Stomach (tissue), 9 donors: ENCODE measurements around the gene KRT74. TPM values are rescaled to one million over a fixed set of nuclear protein-coding genes. Genes with fewer than 3 reads are reported as not detected.

Source experiments
- DNase-seq, 2 donors: peaks; one replicate each; pipeline versions ENCODE4 v3.0.0 to v3.0.0-alpha.2; 2013 to 2019
- H3K27ac ChIP-seq, 5 donors: fragments of 200-600 bp in 4 of 5; sonication (generic) in 4 of 5; one replicate each; pipeline ENCODE4 v1.5.1; 2013 to 2019; ENCODE audit warnings: mild to moderate bottlenecking in 1 of 5, moderate library complexity in 1 of 5
- H3K27me3 ChIP-seq, 3 donors: fragments of 200-600 bp; sonication (generic); one replicate each; pipeline ENCODE4 v1.5.1; 2017 to 2019; ENCODE audit warnings: mixed run types in 1 of 3
- H3K36me3 ChIP-seq, 4 donors: fragments of 200-600 bp; sonication (generic); 1 replicate in 3 of 4; 2 replicates in 1 of 4; pipeline ENCODE4 v1.5.1; 2016 to 2019
- H3K4me1 ChIP-seq, 4 donors: fragments of 200-600 bp; sonication (generic); one replicate each; pipeline ENCODE4 v1.5.1; 2016 to 2019
- H3K4me3 ChIP-seq, 4 donors: fragments of 200-600 bp; sonication (generic) in 3 of 4; one replicate each; pipeline ENCODE4 v1.5.1; 2016 to 2019; ENCODE audit warnings: mild to moderate bottlenecking in 1 of 4
- H3K9me3 ChIP-seq, 4 donors: fragments of 200-600 bp; sonication (generic); one replicate each; pipeline ENCODE4 v1.5.1; 2016 to 2019
- CTCF ChIP-seq, 7 experiments: fragments of 450-650 bp in 4 of 7; fragments of 200-600 bp in 3 of 7; sonication (generic) in 3 of 7; IDR thresholded peaks; one replicate each; pipeline ENCODE4 v1.5.1; 2016 to 2019; ENCODE audit warnings: antibody characterized with exemption in 7 of 7, control low read depth in 2 of 7, mild to moderate bottlenecking in 1 of 7
- EP300 ChIP-seq: sonication (generic); formaldehyde crosslinking; IDR thresholded peaks from one replicate; pipeline ENCODE4 v1.6.1; 2017; ENCODE audit warnings: antibody characterized with exemption
- POLR2A ChIP-seq, 4 donors: fragments of 450-650 bp; IDR thresholded peaks; one replicate each; pipeline ENCODE4 v1.6.1; 2016; ENCODE audit warnings: antibody characterized with exemption in 4 of 4, control low read depth in 2 of 4, mild to moderate bottlenecking in 1 of 4, moderate library complexity in 1 of 4
- POLR2AphosphoS5 ChIP-seq, 3 donors: sonication (generic); formaldehyde crosslinking; IDR thresholded peaks; one replicate each; pipeline ENCODE4 v1.6.1; 2016; ENCODE audit warnings: antibody characterized with exemption in 3 of 3
- WGBS, 5 donors: extraction: QIAGEN DNeasy Blood & Tissue Kit in 3 of 5; methylation state at CpG; one replicate each; pipeline versions ENCODE4 v1.1.5 to v1.1.7; 2013 to 2018; 5-methylcytosine and 5-hydroxymethylcytosine counted together
- intact Hi-C: fragments of 100-400 bp; cut with DNase I; formaldehyde crosslinking; loops from one replicate; pipeline ENCODE4 v1.15.1; 2023; ENCODE audit warnings: low total_unique reads
- polyA plus RNA-seq, 3 donors: library from polyadenylated mRNA; stranded (reverse); fragments of 200-250 nt; gene quantifications; one replicate each; pipeline ENCODE4 v1.2.3, GENCODE V29; 2013
- total RNA-seq, 5 donors: library from RNA; depleted of rRNA; stranded (reverse); fragments of >200 nt; gene quantifications; one replicate each; pipeline versions ENCODE4 v1.1.0 to v1.2.3, GENCODE V29; 2014 to 2016
- donor health status: healthy with polysubstance abuse.
- donor health status: Bipolar disorder and iron deficiency.
- donor health status: healthy.

Gene KRT74
- total and polyA plus RNA-seq, 8 donors = 0.08 TPM; not detected in 7

DNA sequence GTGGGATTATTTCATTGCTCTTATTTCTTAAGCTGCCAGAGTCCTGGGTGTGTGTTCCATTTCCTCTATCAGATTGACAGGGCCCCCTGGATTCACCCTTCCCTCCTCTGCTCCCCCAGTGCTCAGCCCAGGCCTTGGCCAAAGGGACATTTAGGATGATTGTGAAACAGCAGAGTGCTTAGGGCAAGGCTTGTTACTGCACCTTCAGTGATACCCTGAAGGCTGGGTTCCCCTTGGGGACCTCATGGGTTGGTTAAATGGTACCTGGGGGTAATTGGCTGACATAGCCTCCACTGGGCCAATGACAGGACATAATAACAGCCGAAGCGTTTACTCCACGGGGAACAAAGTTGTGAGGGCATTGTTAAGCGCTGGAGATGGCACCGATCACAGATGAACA, 28.9 kb upstream of the KRT74 start:
- Histone ChIP-seq H3K36me3 (no peaks in the 10 kb centered on the region), H3K27me3 (peaks cover 0 to 71% (median 23%) of the 10 kb centered on the region in 3 donors), H3K9me3 (no peaks in the 10 kb centered on the region), H3K4me1 (peaks cover 0 to 5% (median 0%) of the 10 kb centered on the region in 4 donors), H3K4me3 (no peak overlapping the region), H3K27ac (no peak overlapping the region)
- intact Hi-C loops = no loop called here
- DNase-seq = no peak
- WGBS, 5 donors = 85 to 99% (median 92%) methylated on average over 5 of the region's 5 CpGs
- TF ChIP-seq POLR2AphosphoS5 (IDR thresholded peaks at IDR 0.05) (no peak), EP300 (no peak), CTCF (IDR thresholded peaks at IDR 0.05) (no peak), POLR2A (IDR thresholded peaks at IDR 0.05) (no peak)

DNA sequence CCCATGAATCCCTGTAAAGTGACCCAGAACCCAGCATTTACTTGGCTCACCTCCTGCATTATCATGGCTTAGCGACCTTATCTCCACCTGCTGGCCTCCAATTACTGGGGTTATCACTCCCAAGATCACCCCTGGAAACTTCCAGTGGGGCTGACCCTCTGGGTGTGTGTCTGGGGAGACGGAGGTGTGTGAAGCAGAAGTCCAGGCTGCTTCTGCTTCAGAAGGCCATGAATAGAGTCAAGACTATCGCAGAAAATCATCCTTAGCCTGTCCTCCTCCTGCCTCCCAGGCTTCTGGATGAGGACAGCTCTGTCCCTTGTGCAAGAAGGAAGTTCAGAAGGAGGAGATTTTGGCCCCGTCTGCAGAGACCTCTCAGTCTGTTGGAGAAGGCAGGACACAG, 28.0 kb upstream of the KRT74 start:
- peaks cover 0 to 5% (median 0%) of the 10 kb centered on the region in 4 donors for H3K4me1 ChIP-seq
- DNase-seq = no peak
- H3K4me3 ChIP-seq = no peak overlapping the region
- H3K27me3 ChIP-seq = peaks cover 0 to 71% (median 23%) of the 10 kb centered on the region in 3 donors
- TF ChIP-seq CTCF (IDR thresholded peaks at IDR 0.05) = no peak
- no peak for TF ChIP-seq POLR2A (IDR thresholded peaks at IDR 0.05)
- TF ChIP-seq EP300 = no peak
- no peak for TF ChIP-seq POLR2AphosphoS5 (IDR thresholded peaks at IDR 0.05)
- no peak overlapping the region for H3K27ac ChIP-seq
- H3K36me3 ChIP-seq = no peaks in the 10 kb centered on the region
- intact Hi-C loops = no loop called here
- H3K9me3 ChIP-seq = no peaks in the 10 kb centered on the region
- 48 to 72% (median 53%) methylated on average over 4 of the region's 4 CpGs for WGBS, 5 donors

- Histone ChIP-seq H3K27ac (no peak within 1 kb of the TSS), H3K9me3 (no peaks in the 10 kb centered on the region), H3K4me3 (no peak within 1 kb of the TSS), H3K4me1 (peaks cover 0 to 5% (median 0%) of the 10 kb centered on the region in 4 donors), H3K36me3 (no peaks in the 10 kb centered on the region), H3K27me3 (peaks cover 0 to 71% (median 23%) of the 10 kb centered on the region in 3 donors)
- intact Hi-C loops = no loop called here
- WGBS, 5 donors = 4 to 37% (median 30%) methylated on average over 4 to 48 of the region's 48 CpGs
- TF ChIP-seq CTCF (IDR thresholded peaks at IDR 0.05) = no peak
- no peak for TF ChIP-seq POLR2A (IDR thresholded peaks at IDR 0.05)
- no peak for TF ChIP-seq POLR2AphosphoS5 (IDR thresholded peaks at IDR 0.05)
- TF ChIP-seq EP300 = no peak
- no peak for DNase-seq
Observed at GRCh38 chr12:52600941-52601481, 27.4 kb upstream of the KRT74 start, which contains the start of gene KRT72. Gene KRT72, minus strand, starts transcription at chr12:52601463. Its CDS starts 11 bp downstream, at chr12:52601452.

DNA sequence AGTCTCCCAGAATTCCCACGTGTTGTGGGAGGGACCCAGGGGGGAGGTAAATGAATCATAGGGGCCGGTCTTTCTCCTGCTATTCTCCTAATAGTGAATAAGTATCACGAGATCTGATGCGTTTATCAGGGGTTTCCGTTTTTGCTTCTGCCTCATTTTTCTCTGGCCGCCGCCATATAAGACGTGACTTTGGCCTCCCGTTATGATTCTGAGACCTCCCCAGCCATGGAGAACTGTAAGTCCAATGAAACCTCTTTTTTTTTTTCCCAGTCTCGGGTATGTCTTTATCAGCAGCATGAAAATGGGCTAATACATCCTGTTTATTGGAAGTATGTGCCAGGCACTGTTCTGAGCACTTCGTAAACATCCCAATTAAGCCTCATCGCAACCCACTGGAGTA, 26.8 kb upstream of the KRT74 start:
- H3K36me3 ChIP-seq = no peaks in the 10 kb centered on the region
- intact Hi-C loops = no loop called here
- H3K9me3 ChIP-seq = no peaks in the 10 kb centered on the region
- H3K4me1 ChIP-seq = peaks cover 0 to 5% (median 0%) of the 10 kb centered on the region in 4 donors
- peaks cover 0 to 71% (median 23%) of the 10 kb centered on the region in 3 donors for H3K27me3 ChIP-seq
- no peak overlapping the region for H3K4me3 ChIP-seq
- no peak overlapping the region for H3K27ac ChIP-seq
- WGBS, 5 donors = 85 to 89% (median 87%) methylated on average over 12 of the region's 12 CpGs
- TF ChIP-seq POLR2AphosphoS5 (IDR thresholded peaks at IDR 0.05) (no peak), CTCF (IDR thresholded peaks at IDR 0.05) (no peak), POLR2A (IDR thresholded peaks at IDR 0.05) (no peak), EP300 (no peak)
- no peak for DNase-seq
